Endometrial microvascular endothelial cells (primary cell): ENCODE measurements around the gene STX1A. TPM values are rescaled to one million over a fixed set of nuclear protein-coding genes. Genes with fewer than 3 reads are reported as not detected.
"Not testable (repeated sequence)": the region's sequence is repeated elsewhere in the genome, so short reads cannot be mapped to it uniquely, and the experiment has no call there.

Experiments
- in situ Hi-C: cut with HindIII; loops from 2 replicates; pipeline ENCODE4 v1.10.0; 2017; ENCODE audit warnings: low sequenced_read_pairs, low pct_unique_long_range_greater_than_20kb; ENCODE audit errors: inconsistent ontology term
- total RNA-seq: library from RNA; depleted of rRNA; stranded (reverse); fragments of >200 nt; gene quantifications from one replicate; pipeline ENCODE4 v1.2.3, GENCODE V29; 2015; ENCODE audit errors: inconsistent ontology term

Gene STX1A
- total RNA-seq, 1 donor from 2014 or later = 6.2 TPM

DNA sequence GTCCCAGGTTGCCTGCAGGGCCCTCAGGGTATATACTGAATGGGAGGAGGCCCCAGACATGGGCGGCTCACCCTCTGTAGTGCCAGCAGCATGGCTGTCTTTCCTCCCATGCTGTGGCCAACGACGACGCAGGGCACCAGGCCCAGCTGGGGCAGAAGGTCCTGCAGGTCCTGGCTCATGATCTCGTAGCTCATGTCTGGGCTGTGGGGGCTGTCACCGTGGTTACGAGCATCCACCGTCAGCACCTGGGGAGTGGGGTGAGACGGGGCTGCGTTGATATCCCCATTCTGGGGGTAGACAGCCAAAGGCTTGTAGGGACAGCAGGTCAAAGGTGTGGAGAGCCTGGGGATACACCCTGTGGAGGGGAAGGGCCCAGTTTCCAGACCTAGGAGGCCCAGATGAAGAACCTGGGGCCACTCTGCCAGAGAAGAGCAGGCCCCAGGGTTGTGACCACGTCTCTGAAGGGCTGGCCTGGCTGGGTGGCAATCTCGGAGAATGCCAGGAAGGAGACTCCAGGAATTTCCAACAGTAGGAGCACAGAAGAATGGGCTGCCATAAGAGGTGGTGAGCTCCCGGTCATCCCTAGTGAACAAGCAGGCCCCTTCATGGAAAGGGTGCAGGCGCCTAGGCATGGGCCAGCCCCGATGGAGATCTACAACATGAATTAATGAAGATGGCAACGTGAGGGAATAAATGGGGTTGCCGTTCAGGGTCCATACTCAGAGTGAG lies 18.2 kb upstream of the STX1A start:
- in situ Hi-C loops = no loop called here

GRCh38 chr7:73736885-73737284 lies 17.4 kb upstream of the STX1A start:
- in situ Hi-C loops = no loop called here

DNA sequence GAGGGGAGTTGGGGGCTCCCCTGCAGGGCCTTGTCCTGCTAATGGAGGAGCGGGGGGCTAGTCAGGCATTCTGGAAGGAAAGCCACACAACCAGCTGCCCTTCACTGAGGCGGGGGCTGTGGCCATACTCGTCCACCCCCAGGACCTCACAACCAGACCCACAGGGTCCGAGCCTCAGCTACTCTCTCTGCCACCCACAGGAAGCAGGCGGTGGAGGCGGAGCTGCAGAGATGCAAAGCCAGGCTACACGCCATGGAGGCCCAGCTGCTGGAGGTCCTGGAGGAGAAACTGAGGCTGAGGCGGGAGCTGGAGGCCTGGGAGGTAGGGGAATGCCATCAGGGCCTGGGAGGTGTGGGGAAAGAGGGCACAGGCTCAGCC lies 16.0 kb upstream of the STX1A start:
- in situ Hi-C loops = no loop called here

DNA sequence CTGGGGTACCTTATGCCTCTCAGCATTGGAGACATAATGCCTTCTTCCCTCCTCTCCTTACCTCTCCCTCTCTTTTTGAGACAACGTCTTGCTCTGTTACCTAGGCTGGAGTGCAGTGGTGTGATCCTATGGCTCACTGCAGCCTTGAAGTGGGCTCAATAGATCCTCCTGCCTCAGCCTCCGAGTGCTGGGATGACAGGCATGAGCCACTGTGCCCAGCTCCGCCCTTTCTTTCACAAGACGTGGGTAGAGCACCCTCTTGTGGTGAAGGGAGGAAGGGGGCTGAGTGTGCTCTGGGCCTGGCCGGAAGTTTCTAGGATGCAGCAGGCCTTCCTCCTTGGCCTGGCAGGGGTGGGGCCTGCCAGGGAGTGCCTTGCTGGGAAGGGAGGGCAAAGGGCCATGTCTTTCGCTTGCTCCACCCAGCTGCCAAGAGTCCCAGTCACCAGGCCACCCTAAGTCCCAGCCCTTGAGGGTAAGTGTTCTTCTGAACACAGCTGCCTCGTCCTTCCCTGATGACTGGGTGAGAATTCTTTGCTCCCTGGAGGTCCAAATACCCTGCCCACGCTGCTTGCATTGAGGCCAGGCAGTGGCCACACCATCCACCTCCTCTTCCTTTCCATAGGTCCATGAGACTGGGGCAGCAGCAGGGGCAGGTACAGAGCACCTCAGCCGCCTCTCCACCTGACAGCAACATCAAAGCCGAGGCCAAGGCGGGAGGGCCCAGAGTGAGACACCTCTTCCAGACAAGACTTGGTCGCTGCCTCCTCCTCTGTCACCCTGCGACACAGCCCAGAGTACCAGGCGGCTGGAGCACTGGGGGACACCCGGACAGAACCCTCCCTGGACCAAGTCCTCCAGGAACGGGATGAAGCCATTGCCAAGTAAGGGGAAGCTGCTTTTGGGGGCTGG lies 15.4 kb upstream of the STX1A start:
- in situ Hi-C loops = no loop called here

- in situ Hi-C loops = no loop called here
These were observed 12.9 kb upstream of the STX1A start for GRCh38 chr7:73732397-73732796.

- in situ Hi-C loops = no loop called here
These were observed 11.0 kb upstream of the STX1A start for GRCh38 chr7:73730485-73730884.

DNA sequence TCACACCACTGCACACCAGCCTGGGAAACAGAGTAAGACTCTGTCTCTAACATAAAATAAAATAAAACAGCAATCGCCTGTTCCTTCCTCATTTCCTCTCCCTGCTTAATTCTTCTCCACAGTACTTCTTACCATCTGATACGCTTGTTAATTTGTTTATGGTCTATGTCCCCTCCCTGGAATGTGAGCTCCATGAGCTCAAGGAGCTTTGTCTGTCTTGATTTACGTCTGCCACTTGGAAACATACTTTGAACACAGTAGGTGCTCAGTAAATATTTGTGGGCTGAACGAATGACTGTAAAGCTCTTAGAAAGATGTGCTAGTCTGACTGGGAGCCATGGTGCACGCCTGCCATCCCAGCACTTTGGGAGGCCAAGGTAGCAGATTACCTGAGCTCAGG lies 9.1 kb upstream of the STX1A start:
- in situ Hi-C loops = no loop called here

- in situ Hi-C loops = no loop called here
These were observed 8.5 kb upstream of the STX1A start for GRCh38 chr7:73727952-73728351.

DNA sequence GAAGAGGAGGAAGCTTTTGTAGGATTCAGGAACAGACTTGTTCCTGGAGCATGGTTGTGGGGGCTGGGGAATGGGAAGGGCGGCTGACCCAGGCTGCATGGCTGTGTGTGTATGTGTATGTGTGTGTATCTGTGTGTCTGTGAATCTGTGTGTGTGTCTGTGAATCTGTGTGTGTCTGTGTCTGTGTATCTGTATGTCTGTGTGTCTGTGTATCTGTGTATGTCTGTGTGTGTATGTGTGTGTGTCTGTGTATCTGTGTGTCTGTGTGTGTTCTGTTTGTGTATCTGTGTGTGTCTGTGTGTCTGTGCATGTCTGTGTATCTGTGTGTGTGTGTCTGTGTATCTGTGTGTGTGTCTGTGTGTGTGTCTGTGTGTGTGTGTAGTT lies 6.6 kb upstream of the STX1A start:
- in situ Hi-C loops = no loop called here

DNA sequence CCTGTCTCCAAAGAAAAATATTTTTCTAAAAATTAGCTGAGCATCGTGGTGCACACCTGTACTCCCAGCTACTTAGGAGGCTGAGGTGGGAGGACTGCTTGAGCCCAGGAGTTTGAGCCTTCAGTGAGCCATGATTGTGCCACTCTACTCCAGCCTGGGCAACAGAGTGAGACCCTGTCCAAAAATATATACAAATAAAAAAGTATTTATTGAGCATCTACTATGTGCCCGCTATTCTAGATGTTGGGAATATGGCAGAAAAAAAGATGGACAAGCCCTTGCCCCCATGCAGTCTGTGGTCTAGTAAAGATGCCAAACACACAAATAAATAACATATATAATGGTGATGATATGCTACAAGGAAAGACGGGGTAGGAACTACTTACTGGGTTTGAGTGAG lies 4.3 kb upstream of the STX1A start:
- in situ Hi-C loops = no loop called here

GRCh38 chr7:73722785-73723184 lies 3.3 kb upstream of the STX1A start:
- in situ Hi-C loops = no loop called here

DNA sequence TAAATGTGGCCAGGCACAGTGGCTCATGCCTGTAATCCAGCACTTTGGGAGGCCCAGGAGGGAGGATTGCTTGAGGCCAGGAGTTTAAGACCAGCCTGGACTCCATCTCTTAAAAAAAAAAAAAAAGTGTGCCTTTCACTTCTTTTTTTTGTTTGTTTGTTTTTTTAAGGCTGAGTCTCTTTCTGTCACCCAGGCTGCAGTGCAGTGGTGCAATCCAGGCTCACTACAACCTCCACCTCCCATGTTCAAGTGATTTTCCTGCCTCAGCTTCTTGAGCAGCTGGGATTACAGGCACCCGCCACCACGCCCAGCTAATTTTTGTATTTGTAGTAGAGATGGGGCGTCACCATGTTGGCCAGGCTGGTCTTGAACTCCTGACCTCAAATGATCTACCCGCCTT lies 2.7 kb upstream of the STX1A start:
- in situ Hi-C loops = not testable (repeated sequence)

GRCh38 chr7:73721377-73721817 lies 1.9 kb upstream of the STX1A start:
- in situ Hi-C loops = no loop called here

DNA sequence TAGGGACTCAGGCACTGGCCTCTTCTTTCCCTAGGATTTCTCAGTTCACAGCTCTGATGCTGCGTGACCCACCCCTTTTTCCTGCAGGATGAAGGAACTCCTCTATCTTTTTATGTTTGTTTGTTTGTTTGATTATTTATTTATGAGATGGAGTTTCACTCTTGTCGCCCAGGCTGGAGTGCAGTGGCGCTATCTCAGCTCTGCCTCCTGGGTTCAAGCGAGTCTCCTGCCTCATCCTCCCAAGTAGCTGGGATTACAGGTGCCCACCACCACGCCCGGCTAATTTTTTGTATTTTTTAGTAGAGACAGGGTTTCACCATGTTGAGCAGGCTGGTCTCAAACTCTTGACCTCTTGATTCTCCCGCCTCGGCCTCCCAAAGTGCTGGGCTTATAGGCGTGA lies 974 bp upstream of the STX1A start:
- in situ Hi-C loops = not testable (repeated sequence)

DNA sequence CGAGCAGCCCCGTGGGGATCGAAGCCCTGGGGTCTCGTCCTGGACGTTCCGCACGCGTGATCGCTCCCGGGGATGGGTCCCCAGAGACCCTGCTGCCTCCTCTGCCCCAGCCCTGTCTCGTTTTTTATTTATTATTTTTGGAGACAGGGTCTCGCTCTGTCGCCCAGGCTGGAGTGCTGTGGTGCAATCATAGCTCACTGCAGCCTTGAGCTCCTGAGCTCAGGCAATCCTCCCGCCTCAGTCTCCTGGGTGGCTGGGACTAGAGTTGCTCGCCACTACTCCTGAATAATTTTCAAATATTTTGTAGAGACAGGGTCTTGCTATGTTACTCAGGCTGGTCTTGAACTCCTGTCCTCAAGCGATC lies 319 bp upstream of the STX1A start:
- in situ Hi-C loops = no loop called here

DNA sequence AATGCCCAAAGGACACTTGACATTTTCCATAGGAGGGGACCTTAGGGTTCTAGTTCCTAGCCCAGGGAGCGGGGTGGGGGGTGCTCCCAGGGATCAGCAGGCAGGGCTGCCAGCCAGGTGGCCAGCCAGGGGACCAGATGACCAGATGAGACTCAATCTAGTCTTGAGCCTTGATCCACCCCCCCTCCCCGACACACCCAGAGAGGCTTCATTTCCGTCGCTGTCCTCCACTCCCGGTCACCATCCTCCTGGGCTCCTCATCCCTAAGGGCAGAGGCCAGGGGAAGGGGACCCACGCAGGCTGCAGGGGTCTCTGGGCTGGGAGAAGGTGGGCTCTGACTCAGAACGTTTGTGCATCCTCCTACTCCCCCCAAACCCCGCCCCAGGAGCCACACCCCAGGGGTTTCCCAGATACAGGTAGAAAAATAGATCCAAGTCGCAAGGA lies 1.0 kb downstream of the STX1A start:
- in situ Hi-C loops = no loop called here

GRCh38 chr7:73717991-73718405 lies 1.5 kb downstream of the STX1A start:
- in situ Hi-C loops = no loop called here

- in situ Hi-C loops = no loop called here
These were observed 2.3 kb downstream of the STX1A start for GRCh38 chr7:73717025-73717807.

DNA sequence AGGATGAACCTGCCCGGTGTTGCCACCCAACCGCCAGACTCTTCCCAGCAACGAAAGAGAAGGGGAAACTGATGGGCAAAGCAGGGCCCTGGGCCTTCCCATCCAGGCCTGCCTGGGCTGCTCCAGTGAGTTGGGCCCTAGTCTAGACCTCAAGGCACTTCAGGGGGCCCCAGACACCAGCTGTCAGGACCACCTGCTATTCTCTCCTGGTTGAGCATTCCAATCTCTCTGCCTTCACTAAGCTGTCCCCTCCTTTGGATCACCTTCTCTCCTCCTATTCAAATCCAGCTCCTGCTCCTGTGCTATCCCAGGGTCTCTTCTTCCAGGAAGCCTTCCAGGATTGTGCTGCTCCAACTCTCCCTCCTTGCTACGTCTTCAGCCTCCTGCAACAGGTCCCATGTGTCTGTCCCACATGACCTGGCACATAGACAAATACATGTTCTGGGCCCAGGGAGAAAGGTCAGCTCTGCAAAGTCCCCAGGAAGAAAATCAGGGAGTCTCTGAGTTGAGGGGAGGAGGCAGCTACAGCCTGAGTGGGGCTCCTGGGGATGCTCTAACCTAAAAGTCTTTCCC lies 3.1 kb downstream of the STX1A start:
- in situ Hi-C loops = no loop called here
